Measurements from ENCODE around the gene NOL6.

The NOL6 gene

GRCh38 chr9:33475357-33475756 is 1.6 kb upstream of the NOL6 start:
- H3K4me3 ChIP-seq (ENCODE audit: low read depth, low read length) = no peak overlapping the region
- no peak for DNase-seq (ENCODE audit: low read depth)
- no peak for TF ChIP-seq CTCF (conservative IDR thresholded peaks at IDR 0.05; ENCODE audit: low read depth, low read length)

GRCh38 chr9:33472881-33473615 is 676 bp downstream of the NOL6 start:
- no peak for TF ChIP-seq CTCF (conservative IDR thresholded peaks at IDR 0.05; ENCODE audit: low read depth, low read length)
- peak overlapping the region; percentile 96 for H3K4me3 ChIP-seq (ENCODE audit: low read depth, low read length)
- DNase-seq (ENCODE audit: low read depth) = no peak

- H3K4me3 ChIP-seq (ENCODE audit: low read depth, low read length) = no peak overlapping the region
These were observed 1.4 kb downstream of the NOL6 start for GRCh38 chr9:33472171-33472880.

GRCh38 chr9:33471361-33471760 is 2.4 kb downstream of the NOL6 start:
- no peak overlapping the region for H3K4me3 ChIP-seq (ENCODE audit: low read depth, low read length)
- TF ChIP-seq CTCF (conservative IDR thresholded peaks at IDR 0.05; ENCODE audit: low read depth, low read length) = no peak
- DNase-seq (ENCODE audit: low read depth) = no peak

More at GRCh38 chr9:33472171-33472880, 1.4 kb downstream of the NOL6 start:
- DNase-seq (ENCODE audit: low read depth) = no peak
- TF ChIP-seq CTCF (conservative IDR thresholded peaks at IDR 0.05; ENCODE audit: low read depth, low read length) = no peak

- no peak for TF ChIP-seq CTCF (conservative IDR thresholded peaks at IDR 0.05; ENCODE audit: low read depth, low read length)
- no peak for DNase-seq (ENCODE audit: low read depth)
- no peak overlapping the region for H3K4me3 ChIP-seq (ENCODE audit: low read depth, low read length)
These were observed 3.8 kb downstream of the NOL6 start for GRCh38 chr9:33469891-33470290.

- no peak for TF ChIP-seq CTCF (conservative IDR thresholded peaks at IDR 0.05; ENCODE audit: low read depth, low read length)
- H3K4me3 ChIP-seq (ENCODE audit: low read depth, low read length) = no peak overlapping the region
- DNase-seq (ENCODE audit: low read depth) = no peak
These were observed 4.7 kb downstream of the NOL6 start for GRCh38 chr9:33468797-33469621.
